OCI-LY7 (cell line): ENCODE data around the gene APC. TPM values are rescaled to one million over a fixed set of nuclear protein-coding genes. Genes with fewer than 3 reads are reported as not detected.

Source experiments
- BruUV-seq: library from RNA; stranded (reverse); fragments of 400-500 nt; replicated peaks from 2 replicates; lab custom pipeline; 2021; lab: Mats Ljungman, UMichigan
- CTCF ChIA-PET: fragments of 300-600 bp; sonication (Branson Sonifier 250); formaldehyde crosslinking; loops from one replicate; lab custom pipeline; 2022; ENCODE audit warnings: antibody characterized with exemption; ENCODE audit not compliant: unreplicated experiment; lab: Charles Lee
- POLR2A ChIA-PET: fragments of 300-600 bp; sonication (Branson Sonifier 250); formaldehyde crosslinking; loops from one replicate; lab custom pipeline; 2022; ENCODE audit warnings: antibody characterized with exemption; lab: Charles Lee
- DNase-seq: peaks from one replicate; pipeline ENCODE4 v3.0.0-alpha.2; 2015; ENCODE audit warnings: low spot score
- H2AFZ ChIP-seq: fragments of 200-600 bp; sonication (generic), shearing (Covaris generic); 2 replicates; pipeline ENCODE4 v1.6.1; 2014; ENCODE audit warnings: mild to moderate bottlenecking, antibody characterized with exemption, low read length, moderate library complexity
- H3K27ac ChIP-seq: fragments of 200-600 bp; sonication (generic); 2 replicates; pipeline ENCODE4 v1.5.1; 2014; ENCODE audit warnings: mixed run types, low read depth, mild to moderate bottlenecking, moderate library complexity, low read length, inconsistent platforms; ENCODE audit not compliant: poor library complexity, severe bottlenecking
- H3K36me3 ChIP-seq: fragments of 200-600 bp; sonication (generic); 2 replicates; pipeline ENCODE4 v1.6.1; 2014; ENCODE audit warnings: mild to moderate bottlenecking, antibody characterized with exemption, low read length, moderate library complexity, mixed read lengths; ENCODE audit not compliant: insufficient read depth
- H3K4me1 ChIP-seq: fragments of 200-600 bp; sonication (generic); 2 replicates; pipeline ENCODE4 v1.5.1; 2014; ENCODE audit warnings: mild to moderate bottlenecking, low read length; ENCODE audit not compliant: insufficient read depth, poor library complexity, severe bottlenecking
- H3K4me2 ChIP-seq: fragments of 200-600 bp; sonication (generic); 2 replicates; pipeline ENCODE4 v1.6.1; 2014; ENCODE audit warnings: mild to moderate bottlenecking, low read length
- H3K4me3 ChIP-seq: fragments of 200-600 bp; sonication (generic); 2 replicates; pipeline ENCODE4 v1.5.1; 2014; ENCODE audit warnings: mild to moderate bottlenecking, low read depth, low read length; ENCODE audit not compliant: poor library complexity, severe bottlenecking
- H3K79me2 ChIP-seq: fragments of 200-600 bp; sonication (generic); 2 replicates; pipeline ENCODE4 v1.6.1; 2016; ENCODE audit warnings: low read depth, mild to moderate bottlenecking, low read length, moderate library complexity, mixed read lengths; ENCODE audit not compliant: insufficient read depth
- H3K9me2 ChIP-seq: fragments of 200-600 bp; sonication (generic); 2 replicates; pipeline ENCODE4 v1.6.1; 2016; ENCODE audit warnings: mild to moderate bottlenecking, low read length, mixed read lengths; ENCODE audit not compliant: insufficient read depth
- H3K9me3 ChIP-seq: fragments of 200-600 bp; sonication (generic); 2 replicates; pipeline ENCODE4 v1.6.1; 2014; ENCODE audit warnings: mild to moderate bottlenecking, mixed run types, low read length, mixed read lengths
- H4K20me1 ChIP-seq: fragments of 200-600 bp; sonication (generic); 2 replicates; pipeline ENCODE4 v1.6.1; 2014; ENCODE audit warnings: mild to moderate bottlenecking, antibody characterized with exemption, low read length, moderate library complexity, mixed read lengths; ENCODE audit not compliant: insufficient read depth
- CTCF ChIP-seq: fragments of 200-600 bp; sonication (generic); conservative IDR thresholded peaks from 2 replicates; pipeline ENCODE4 v1.5.1; 2014; ENCODE audit warnings: mild to moderate bottlenecking, antibody characterized with exemption, low read length, moderate library complexity, mixed read lengths
- EZH2phosphoT487 ChIP-seq: fragments of 200-600 bp; sonication (generic); IDR thresholded peaks from 2 replicates; pipeline ENCODE4 v1.6.1; 2018; ENCODE audit warnings: low read depth, borderline replicate concordance, mild to moderate bottlenecking, mixed run types, antibody characterized with exemption, low read length, moderate library complexity, mixed read lengths
- intact Hi-C: fragments of 100-400 bp; cut with micrococcal nuclease; formaldehyde crosslinking; loops from one replicate; pipeline ENCODE4 v1.10.0; 2022; ENCODE audit not compliant: unreplicated experiment
- total RNA-seq, 2 experiments: library from RNA; depleted of rRNA in 1 of 2; stranded (reverse); fragments of >200 nt in 1 of 2; shearing (Covaris generic) in 1 of 2; gene quantifications; 2 replicates each; pipeline ENCODE4 v1.2.3, GENCODE V29; 2014 to 2022

APC gene
- total RNA-seq, 2 experiments from 2014 or later: 33.1 to 34.8 TPM

GRCh38 chr5:112866739-112867138 is 129.1 kb downstream of the APC start:
- POLR2A ChIA-PET: no interaction called here
- Histone ChIP-seq H3K36me3 (peaks cover 87% of the 10 kb centered on the region), H3K9me2 (no peaks in the 10 kb centered on the region), H3K4me3 (no peak overlapping the region), H3K9me3 (no peaks in the 10 kb centered on the region), H4K20me1 (peaks cover 12% of the 10 kb centered on the region; the same call in 1 of the 2 replicates), H3K27ac (no peak overlapping the region), H3K4me1 (peaks cover 23% of the 10 kb centered on the region), H3K79me2 (peaks cover 29% of the 10 kb centered on the region), H2AFZ (no peak overlapping the region), H3K4me2 (no peak overlapping the region)
- BruUV-seq: no TSS peak
- DNase-seq: no peak
- no peak for TF ChIP-seq EZH2phosphoT487
- TF ChIP-seq CTCF: no peak
- CTCF ChIA-PET: interaction anchor here (0.6 kb wide), 1 partner anchor 59 kb away, joined by 3 read pairs; no protein-coding TSS in a partner anchor
- intact Hi-C loops: loop anchor here (10.0 kb wide), 1 partner anchor 702 kb away; no protein-coding TSS in a partner anchor

- Histone ChIP-seq H3K36me3 (peaks cover 86% of the 10 kb centered on the region), H4K20me1 (peaks cover 7% of the 10 kb centered on the region; the same call in 1 of the 2 replicates), H3K9me2 (no peaks in the 10 kb centered on the region), H3K27ac (no peak overlapping the region), H2AFZ (no peak overlapping the region), H3K4me1 (peaks cover 16% of the 10 kb centered on the region), H3K4me2 (no peak overlapping the region), H3K4me3 (no peak overlapping the region), H3K9me3 (no peaks in the 10 kb centered on the region), H3K79me2 (peaks cover 22% of the 10 kb centered on the region)
- no peak for DNase-seq
- intact Hi-C loops: loop anchor here (10.0 kb wide), 1 partner anchor 703 kb away; no protein-coding TSS in a partner anchor
- POLR2A ChIA-PET: interaction anchor here (0.9 kb wide), 1 partner anchor 404 kb away, joined by 3 read pairs; no protein-coding TSS in a partner anchor
- BruUV-seq: no TSS peak
- TF ChIP-seq CTCF (no peak), EZH2phosphoT487 (no peak)
- CTCF ChIA-PET: interaction anchor here (0.6 to 1.1 kb wide), 2 partner anchors 58 to 109 kb away, joined by 3 to 4 read pairs; partner anchors contain the start of gene DCP2
Measured at GRCh38 chr5:112867411-112867810, 129.7 kb downstream of the APC start.

- no TSS peak for BruUV-seq
- no peak overlapping the region for H3K4me2 ChIP-seq
- H4K20me1 ChIP-seq: no peaks in the 10 kb centered on the region
- CTCF ChIA-PET: no interaction called here
- no peaks in the 10 kb centered on the region for H3K4me1 ChIP-seq
- H2AFZ ChIP-seq: no peak overlapping the region
- no peaks in the 10 kb centered on the region for H3K9me2 ChIP-seq
- no peak overlapping the region for H3K4me3 ChIP-seq
- no peaks in the 10 kb centered on the region for H3K9me3 ChIP-seq
- TF ChIP-seq CTCF (no peak), EZH2phosphoT487 (no peak)
- H3K27ac ChIP-seq: no peak overlapping the region
- DNase-seq: no peak
- intact Hi-C loops: loop anchor here (10.0 kb wide), 1 partner anchor 705 kb away; no protein-coding TSS in a partner anchor
- H3K79me2 ChIP-seq: no peaks in the 10 kb centered on the region; the same call in 1 of the 2 replicates
- peaks cover 62% of the 10 kb centered on the region for H3K36me3 ChIP-seq
- POLR2A ChIA-PET: interaction anchor here (0.7 to 1.6 kb wide), 4 partner anchors 9 to 81 kb away, joined by 3 to 5 read pairs (median 4); no protein-coding TSS in a partner anchor
Measured at GRCh38 chr5:112869948-112870347, 132.3 kb downstream of the APC start.
